HG03342 (cell line): ENCODE data around the gene CDH2.

Source experiments
- ATAC-seq: cut with Tn5 transposase; IDR thresholded peaks from one replicate; pipeline ENCODE4 v1.9.1; 2021; ENCODE audit warnings: mild to moderate bottlenecking, moderate library complexity; ENCODE audit not compliant: unreplicated experiment

The CDH2 gene

GRCh38 chr18:28171837-28172236 lies 5.1 kb downstream of the CDH2 start:
- ATAC-seq = no peak

DNA sequence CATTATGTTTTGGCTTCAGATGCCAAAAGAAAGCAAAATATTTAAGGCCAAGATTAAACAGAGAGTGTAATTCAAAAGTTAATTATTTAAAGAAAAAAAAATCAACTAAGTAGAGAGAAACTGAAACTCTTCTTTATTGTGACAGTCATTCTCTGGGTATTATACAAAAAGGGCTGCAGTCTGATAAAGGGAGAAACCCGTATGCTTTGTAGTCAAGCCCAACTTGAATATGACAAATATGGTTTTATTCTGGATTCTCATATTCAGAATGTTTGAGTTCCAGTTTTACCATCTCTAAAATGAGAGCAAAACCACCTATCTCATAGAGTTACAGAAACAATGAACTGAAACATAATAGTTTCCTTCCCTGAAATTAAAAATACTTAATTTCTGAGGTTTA lies 8.2 kb downstream of the CDH2 start:
- ATAC-seq = no peak

DNA sequence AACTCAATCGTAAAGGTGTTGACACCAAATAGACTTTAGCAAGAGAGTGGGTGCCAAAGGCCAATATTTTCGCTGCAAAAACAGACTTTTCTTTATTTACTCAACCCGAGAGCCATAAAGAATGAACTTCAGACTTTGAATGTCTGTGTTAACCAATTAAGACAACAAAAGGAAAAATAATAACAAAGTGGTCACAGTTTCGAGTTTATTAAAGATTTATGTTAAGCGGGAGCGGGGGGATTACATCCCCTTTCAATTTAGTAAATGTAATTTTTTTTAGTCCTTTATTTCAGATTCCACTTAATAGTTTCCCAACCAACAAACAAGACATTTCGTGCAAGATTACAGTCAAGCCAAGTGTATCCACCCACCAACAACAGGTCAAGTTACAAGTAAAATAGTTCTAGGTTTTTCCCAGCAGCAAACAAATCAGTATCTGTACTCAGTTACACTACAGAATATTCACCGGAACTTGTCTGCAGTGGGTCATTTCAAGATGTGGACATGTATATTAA lies 9.0 kb downstream of the CDH2 start:
- ATAC-seq = no peak

DNA sequence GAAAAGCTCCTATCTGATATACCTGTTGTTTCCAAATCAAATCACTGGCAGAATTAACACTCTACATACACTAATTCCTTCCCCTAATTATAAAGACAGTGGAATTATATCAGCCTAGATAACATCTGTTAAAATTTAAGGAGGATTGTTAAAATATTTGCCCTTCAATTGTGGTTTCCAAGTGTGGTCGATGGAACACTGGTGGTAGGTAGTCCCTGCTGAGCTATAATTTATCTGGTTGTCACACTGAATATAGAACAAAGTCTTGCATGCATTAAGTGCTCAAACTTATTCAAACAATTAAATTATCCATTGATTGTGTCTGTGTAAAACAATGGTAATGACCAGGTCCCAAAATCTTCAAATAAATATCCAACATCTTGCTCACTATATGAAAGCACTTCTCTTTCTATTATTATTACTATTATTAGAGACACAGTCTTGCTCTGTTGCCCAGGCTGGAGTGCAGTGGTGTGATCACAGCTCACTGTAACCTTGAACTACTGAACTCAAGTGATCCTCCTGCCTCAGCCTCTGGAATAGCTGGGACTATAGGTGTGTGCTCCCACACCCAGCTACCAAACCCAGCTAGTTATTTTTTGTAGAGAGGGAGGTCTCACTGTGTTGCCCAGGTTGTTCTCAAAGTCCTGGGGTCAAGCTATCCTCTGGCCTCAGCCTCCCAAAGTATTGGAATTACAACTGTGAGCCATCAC lies 12.0 kb downstream of the CDH2 start:
- ATAC-seq = no peak

DNA sequence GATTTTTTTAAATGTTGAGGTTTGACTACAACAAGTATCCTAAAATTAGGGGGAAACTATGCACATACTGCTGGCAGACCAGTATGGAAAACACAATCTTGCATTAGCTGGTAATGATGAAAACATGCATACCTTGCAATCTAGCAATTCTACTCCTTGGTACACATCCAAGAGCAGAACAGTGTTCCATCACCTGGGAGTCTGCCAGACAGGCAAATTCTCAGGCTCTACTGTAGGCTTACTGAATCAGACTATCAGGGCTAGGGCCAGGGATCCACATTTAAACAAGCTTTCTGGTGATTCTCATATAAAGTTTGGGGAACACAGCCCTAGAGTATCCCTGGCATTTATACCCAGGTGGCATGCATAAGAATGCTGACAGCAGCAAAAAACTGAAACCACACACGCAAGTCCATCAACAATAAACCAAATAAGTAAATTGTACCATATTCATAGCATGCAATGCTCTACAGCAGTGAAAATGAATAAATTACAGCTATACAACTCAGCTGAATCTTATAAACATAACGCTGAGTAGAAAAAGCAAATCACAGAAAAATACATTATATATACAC lies 13.6 kb downstream of the CDH2 start:
- ATAC-seq = no peak

- ATAC-seq = no peak
Observed at GRCh38 chr18:28161608-28162599, 15.0 kb downstream of the CDH2 start.

GRCh38 chr18:28159055-28159454 lies 17.9 kb downstream of the CDH2 start:
- ATAC-seq = no peak

DNA sequence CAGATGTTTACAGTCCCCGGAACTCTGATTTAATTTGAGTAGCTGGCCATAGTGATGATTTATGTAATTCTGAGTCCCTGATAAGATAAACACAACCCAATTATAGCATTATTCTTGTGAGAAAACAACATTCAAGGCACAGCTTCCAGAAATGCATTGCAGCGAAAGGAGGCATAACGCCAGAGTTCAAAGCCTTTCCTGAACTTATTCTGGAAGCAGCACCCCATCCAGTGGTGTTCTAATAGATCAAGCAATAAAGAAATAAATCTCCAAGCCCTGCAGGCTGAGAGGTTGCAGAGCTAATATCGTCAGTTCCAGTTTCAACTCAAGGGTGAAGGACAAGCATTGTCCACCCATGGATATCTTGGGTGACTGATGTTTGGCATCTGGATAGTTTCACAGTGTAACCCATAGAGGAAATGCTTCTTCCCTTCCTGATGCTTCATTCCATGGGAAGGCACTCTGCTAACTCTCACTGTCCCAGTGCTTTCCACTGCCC lies 18.8 kb downstream of the CDH2 start:
- ATAC-seq = no peak

DNA sequence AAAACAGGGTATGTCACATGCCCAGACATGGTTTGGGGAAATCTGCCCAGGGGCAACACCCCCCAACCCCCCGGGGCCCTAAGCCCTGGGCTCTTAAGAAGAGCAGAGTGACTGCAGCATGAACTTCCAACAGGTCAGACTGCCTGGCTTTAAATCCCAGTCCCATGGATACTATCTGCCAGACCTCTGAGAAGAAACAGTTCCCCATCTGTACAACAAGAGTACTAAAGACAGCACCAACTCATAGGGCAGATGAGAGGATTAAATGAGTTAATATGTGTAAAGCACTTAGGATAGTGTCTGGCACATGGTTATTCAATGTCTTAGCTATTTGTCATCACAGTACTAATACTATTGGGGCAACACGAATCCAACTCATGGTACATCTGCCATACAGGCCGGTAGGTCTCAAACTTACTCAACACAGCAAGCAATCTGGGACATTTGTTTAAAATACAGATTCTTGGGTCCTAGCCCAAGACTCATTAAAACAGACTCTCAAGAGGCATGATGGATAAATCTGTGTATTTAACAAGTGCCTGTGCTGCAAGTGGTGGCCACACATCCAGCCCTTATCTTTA lies 23.4 kb downstream of the CDH2 start:
- no peak for ATAC-seq

DNA sequence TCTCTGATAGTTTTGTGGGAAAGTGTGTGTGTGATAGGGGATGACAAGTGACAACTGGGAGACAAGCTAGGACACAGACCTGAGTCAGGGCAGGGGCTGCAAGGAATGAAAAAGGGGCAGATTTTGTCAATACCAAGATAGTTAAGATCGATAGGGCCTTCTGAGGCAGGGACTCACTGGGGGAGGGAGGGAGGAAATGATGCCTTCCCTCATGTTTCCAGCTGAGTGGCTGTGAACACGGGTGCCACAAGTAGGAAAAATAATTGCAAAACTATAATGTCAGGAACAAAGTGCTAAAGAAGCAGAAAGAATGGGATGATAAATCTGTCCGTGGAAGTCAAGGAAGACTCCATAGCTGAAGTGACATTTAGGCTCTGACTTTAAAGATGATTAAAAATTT lies 24.2 kb downstream of the CDH2 start:
- ATAC-seq = no peak

DNA sequence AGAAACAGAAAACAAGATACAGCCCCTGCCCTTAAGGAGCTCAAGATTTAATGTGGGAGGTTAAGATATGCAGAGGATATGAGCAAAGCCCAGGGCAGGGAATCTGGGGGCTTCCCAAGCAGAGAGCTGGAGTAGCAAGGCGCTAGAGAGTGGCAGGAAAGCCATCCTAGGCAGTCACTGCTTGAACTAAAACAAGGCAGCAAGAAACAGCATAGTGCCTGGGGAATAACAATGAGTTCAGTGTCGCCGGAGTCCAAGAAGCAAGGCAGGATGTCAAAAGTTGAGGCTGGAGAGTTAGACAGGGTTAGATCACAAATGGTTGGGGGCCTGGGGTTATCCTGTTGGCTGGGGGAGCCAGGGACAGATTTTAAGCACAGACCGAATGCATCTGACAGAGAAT lies 24.6 kb downstream of the CDH2 start:
- no peak for ATAC-seq

DNA sequence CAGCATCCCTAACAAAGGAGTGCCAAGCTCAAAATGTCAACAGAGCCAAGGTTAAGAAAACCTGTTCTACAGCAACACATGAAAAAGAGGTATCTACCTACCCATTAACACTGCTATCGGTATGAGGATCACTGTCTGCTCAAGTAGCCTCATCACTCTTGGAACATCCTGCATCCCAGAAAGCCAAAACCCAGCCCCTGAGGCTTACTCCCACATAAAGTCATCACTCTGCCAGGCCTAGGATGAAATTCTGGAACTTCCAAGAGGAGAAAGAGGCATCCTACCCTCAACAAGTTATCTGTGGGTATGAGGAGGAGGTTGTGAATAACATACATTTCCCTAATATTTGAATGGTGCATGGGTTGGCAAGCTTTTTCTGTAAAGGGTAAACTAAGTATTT lies 25.5 kb downstream of the CDH2 start:
- ATAC-seq = no peak

DNA sequence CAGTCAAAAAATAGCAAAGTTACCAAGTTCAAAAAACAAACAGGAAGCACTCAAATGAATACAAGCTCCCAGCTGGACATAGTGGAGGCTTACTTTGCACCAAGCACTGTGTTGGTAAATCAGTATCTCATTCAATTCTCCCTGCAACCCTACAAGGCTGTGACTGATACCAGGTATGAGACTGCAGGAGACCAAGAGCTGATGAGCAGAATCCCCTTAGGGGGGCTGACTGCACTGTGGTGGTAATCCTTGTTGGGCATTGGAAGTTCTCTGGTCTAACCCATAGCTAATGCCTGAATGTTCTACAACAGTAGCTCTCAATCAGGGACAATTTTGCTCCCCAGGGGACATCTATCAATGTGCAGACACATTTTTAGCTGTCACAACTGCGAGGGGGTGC lies 26.0 kb downstream of the CDH2 start:
- ATAC-seq = no peak

- no peak for ATAC-seq
Observed at GRCh38 chr18:28149810-28150420, 27.0 kb downstream of the CDH2 start.

GRCh38 chr18:28147674-28148171 lies 29.2 kb downstream of the CDH2 start:
- ATAC-seq = no peak

- no peak for ATAC-seq
Observed at GRCh38 chr18:28143725-28144124, 33.2 kb downstream of the CDH2 start.

- ATAC-seq = no peak
Observed at GRCh38 chr18:28138816-28139215, 38.1 kb downstream of the CDH2 start.

GRCh38 chr18:28136071-28136470 lies 40.9 kb downstream of the CDH2 start:
- no peak for ATAC-seq

DNA sequence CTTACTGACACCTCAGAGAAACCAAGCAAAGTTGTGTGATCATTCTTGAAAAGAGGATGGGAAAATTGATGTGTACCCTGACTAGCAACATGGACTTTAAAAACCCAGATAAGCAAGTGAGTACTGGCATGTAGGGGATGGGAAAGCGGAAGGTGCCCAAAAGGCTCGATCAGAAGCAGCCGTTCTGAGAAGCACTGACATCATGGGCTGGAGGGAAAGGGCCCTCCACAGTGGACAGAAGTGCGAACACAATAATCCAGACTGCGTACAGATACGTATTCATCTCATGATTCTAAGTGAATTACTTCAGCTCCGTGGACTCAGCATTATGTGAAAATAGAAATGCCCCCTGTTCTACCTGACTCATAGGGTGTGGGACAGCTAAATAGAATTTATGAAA lies 42.2 kb downstream of the CDH2 start:
- no peak for ATAC-seq

DNA sequence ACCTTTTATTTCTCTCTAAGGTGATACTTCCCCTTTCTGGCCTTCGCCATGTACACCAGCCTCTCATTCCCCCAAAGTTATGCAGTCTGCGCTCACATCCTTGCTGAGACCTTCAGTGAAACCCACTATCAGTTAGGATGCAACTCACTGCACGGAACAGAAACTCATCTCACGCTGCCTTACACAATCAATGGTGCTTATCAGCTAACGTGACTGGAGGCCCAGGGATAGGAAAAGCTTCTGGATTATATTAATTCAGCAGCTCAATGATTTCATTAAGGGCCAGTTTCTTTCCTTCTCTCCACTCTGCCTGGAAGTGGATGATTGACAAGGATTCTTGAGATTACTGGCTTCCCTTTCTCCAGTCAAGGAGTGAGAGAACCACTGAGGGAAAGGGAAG lies 44.8 kb downstream of the CDH2 start:
- ATAC-seq = no peak

DNA sequence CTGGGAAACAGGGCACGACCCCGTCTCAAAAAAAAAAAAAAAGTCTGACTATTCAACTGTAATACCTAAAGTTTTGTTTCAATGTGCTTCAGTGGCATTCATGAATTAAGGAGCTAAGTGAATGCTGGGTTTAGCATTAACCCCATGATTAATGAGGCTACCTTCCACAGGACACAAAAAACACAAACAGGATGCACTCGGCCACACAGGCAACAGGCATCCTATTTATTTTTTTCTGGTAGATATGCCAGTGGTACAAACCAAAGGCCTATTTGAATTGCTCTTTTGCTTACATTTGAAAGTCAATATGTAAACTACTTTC lies 48.3 kb downstream of the CDH2 start:
- ATAC-seq = no peak
